ENCODE results near the gene DCHS2.
"Not testable (repeated sequence)": the region's sequence is repeated elsewhere in the genome, so short reads cannot be mapped to it uniquely, and the experiment has no call there.

Gene DCHS2

GRCh38 chr4:154313004-154313585, 178.5 kb downstream of the DCHS2 start:
- no peak for DNase-seq

GRCh38 chr4:154312246-154312645, 179.4 kb downstream of the DCHS2 start:
- no peak for DNase-seq

GRCh38 chr4:154310578-154310977, 181.0 kb downstream of the DCHS2 start:
- no peak for DNase-seq

- DNase-seq = no peak
Observed at GRCh38 chr4:154308207-154308606, 183.4 kb downstream of the DCHS2 start.

GRCh38 chr4:154307451-154307850, 184.1 kb downstream of the DCHS2 start:
- no peak for DNase-seq

- no peak for DNase-seq
Observed at GRCh38 chr4:154305616-154306015, 186.0 kb downstream of the DCHS2 start.

GRCh38 chr4:154304679-154305078, 186.9 kb downstream of the DCHS2 start:
- no peak for DNase-seq

GRCh38 chr4:154294652-154295350, 196.8 kb downstream of the DCHS2 start:
- no peak for DNase-seq

- no peak for DNase-seq
Observed at GRCh38 chr4:154293427-154293826, 198.2 kb downstream of the DCHS2 start.

- no peak for DNase-seq
Observed at GRCh38 chr4:154292589-154292988, 199.0 kb downstream of the DCHS2 start.

- no peak for DNase-seq
Observed at GRCh38 chr4:154277172-154277571, 214.4 kb downstream of the DCHS2 start.

GRCh38 chr4:154276496-154276895, 215.1 kb downstream of the DCHS2 start:
- DNase-seq = no peak

GRCh38 chr4:154254999-154255398, 236.6 kb downstream of the DCHS2 start:
- DNase-seq = no peak

- no peak for DNase-seq
Observed at GRCh38 chr4:154234576-154234975, 257.0 kb downstream of the DCHS2 start.

GRCh38 chr4:154231806-154232478, 259.7 kb downstream of the DCHS2 start:
- DNase-seq = no peak

- no peak for DNase-seq
Observed at GRCh38 chr4:154230723-154231122, 260.9 kb downstream of the DCHS2 start.

- DNase-seq = no peak
Observed at GRCh38 chr4:154230091-154230490, 261.5 kb downstream of the DCHS2 start.

- DNase-seq = no peak
Observed at GRCh38 chr4:154222875-154223274, 268.7 kb downstream of the DCHS2 start.

GRCh38 chr4:154218051-154218450, 273.5 kb downstream of the DCHS2 start:
- DNase-seq = no peak

- DNase-seq = not testable (repeated sequence)
Observed at GRCh38 chr4:154217384-154217783, 274.2 kb downstream of the DCHS2 start.

GRCh38 chr4:154211506-154211905, 280.1 kb downstream of the DCHS2 start:
- no peak for DNase-seq

GRCh38 chr4:154208424-154208823, 283.2 kb downstream of the DCHS2 start:
- DNase-seq = no peak

GRCh38 chr4:154205471-154205870, 286.1 kb downstream of the DCHS2 start:
- no peak for DNase-seq

GRCh38 chr4:154194649-154195048, 296.9 kb downstream of the DCHS2 start:
- DNase-seq = no peak

Measured in NCI-H187 (cell line).